Hindlimb muscle (tissue), 1 donor: ENCODE measurements around the gene TLR2. TPM values are rescaled to one million over a fixed set of nuclear protein-coding genes. Genes with fewer than 3 reads are reported as not detected.
A peak's percentile ranks its signal among the peaks of the same experiment; 100 is the strongest.
"Not testable (repeated sequence)": the region's sequence is repeated elsewhere in the genome, so short reads cannot be mapped to it uniquely, and the experiment has no call there.

ENCODE experiments used
- DNase-seq: peaks from one replicate; pipeline ENCODE4 v3.0.0-alpha.2; 2013
- polyA plus RNA-seq: library from polyadenylated mRNA; unstranded; fragments of 120-200 nt; gene quantifications from one replicate; pipeline ENCODE4 v1.2.1, GENCODE V29; 2013; ENCODE audit not compliant: insufficient read length

The TLR2 gene
- polyA plus RNA-seq, 1 donor, result 4.6 TPM

- no peak for DNase-seq
Observed at GRCh38 chr4:153661215-153661822, 22.8 kb upstream of the TLR2 start.

DNA sequence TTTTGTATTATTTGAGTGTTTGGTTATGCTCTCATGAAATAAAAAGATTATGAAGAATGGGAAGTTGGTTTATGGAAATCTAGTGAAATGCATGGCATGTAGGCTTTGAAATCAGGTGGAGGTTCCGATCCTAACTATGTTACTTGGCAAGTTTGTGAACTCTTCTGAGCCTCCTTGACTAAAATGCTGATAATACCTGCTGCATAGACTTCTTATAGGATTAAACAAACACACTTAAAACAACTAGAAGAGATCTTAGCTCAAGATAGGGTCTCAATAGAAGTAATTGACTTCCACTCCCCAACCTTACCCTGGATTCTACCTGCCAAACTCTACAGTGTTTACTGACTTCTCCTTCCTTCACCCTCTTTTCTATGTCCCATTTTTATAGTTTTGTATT is 22.2 kb upstream of the TLR2 start:
- DNase-seq, result no peak

DNA sequence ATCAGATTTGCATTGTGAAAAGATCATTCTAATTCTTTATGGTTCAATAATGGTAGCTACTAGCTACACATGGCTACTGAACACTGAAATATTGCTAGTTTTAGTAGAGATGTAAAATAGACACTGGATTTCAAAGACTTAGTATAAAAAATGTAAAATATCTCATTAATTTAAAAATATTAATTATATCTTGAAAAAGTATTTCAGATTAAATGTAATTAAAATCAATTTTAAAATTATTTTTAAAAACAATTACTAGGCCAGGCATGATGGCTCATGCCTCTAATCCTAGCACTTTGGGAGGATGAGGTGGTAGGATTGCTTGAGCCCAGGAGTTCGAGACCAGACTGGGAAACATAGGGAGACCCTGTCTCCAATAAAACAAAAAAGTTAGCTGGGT is 20.4 kb upstream of the TLR2 start:
- DNase-seq, result no peak

DNA sequence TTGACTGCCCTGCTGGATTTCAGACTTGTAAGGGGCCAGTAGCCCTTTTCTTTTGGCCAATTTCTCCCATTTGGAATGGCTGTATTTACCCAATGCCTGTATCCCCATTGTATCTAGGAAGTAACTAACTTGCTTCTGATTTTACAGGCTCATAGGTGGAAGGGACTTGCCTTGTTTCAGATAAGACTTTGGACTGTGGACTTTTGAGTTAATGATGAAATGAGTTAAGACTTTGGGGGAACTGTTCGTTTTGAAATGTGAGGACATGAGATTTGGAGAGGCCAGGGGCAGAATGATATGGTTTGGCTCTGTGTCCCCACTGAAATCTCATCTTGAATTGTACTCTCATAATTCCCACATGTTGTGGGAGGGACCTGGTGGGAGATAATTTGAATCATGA is 17.6 kb upstream of the TLR2 start:
- not testable (repeated sequence) for DNase-seq

DNA sequence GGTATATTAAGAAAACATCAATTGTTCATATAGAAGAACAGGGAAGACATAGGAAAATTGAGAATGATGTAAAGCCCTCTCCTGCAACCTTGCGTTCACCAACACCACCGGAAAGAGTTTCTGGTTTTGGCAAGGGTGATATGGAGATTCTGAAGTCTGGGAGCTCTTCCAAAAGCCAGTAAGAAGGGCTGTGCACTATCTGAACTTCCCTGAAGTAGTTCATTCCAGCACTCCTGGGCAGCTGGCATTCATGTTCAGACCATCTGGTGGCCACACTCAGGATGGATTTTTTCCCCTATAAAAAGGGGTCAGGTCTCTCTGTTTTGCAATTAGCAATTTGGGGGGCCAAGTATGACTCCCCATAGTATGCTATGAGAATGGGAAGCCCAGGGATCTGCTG is 15.4 kb upstream of the TLR2 start:
- no peak for DNase-seq

DNA sequence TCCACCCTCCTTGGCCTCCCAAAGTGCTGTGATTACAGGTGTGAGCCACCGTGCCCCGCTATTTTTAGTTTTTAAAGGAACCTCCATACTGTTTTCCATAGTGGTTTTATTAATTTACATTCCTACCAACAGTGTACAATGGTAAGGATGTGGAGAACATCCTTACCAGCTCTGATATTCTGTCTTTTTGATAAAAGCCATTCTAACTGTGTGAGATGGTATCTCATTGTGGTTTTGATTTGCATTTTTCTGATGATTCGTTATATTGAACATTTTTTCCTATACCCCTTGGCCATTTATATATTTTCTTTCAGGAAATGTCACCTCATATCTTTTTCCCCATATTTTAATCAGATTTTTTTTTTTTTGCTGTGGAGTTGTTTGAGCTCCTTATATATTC is 14.2 kb upstream of the TLR2 start:
- DNase-seq, result no peak

GRCh38 chr4:153676486-153676885 is 7.6 kb upstream of the TLR2 start:
- no peak for DNase-seq

- no peak for DNase-seq
Observed at GRCh38 chr4:153676984-153677383, 7.1 kb upstream of the TLR2 start.

GRCh38 chr4:153679486-153679885 is 4.6 kb upstream of the TLR2 start:
- no peak for DNase-seq

- DNase-seq, result no peak
Observed at GRCh38 chr4:153683763-153684181, 308 bp upstream of the TLR2 start.

DNA sequence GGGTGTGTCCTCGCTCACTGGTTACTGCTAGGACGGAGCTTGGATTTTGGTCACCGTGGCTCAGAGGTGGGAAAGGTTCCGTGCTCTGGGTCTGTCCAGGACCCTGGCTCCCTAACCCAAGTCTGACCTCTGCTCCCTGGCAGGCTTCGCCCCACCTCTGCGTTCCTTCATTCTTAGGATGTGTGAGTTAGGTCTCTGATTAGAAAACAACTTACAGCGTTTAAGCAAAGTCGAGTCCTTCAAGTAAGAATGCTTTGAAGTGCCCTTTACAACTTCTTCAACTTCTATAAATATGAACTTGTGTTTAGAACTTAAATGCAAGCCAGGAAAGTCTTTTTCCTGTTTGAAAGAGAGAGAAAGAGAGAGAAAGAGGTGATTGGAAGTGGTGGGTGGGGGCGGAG is 891 bp downstream of the TLR2 start:
- no peak for DNase-seq

- DNase-seq, result no peak
Observed at GRCh38 chr4:153704522-153704921, 20.4 kb downstream of the TLR2 start.

DNA sequence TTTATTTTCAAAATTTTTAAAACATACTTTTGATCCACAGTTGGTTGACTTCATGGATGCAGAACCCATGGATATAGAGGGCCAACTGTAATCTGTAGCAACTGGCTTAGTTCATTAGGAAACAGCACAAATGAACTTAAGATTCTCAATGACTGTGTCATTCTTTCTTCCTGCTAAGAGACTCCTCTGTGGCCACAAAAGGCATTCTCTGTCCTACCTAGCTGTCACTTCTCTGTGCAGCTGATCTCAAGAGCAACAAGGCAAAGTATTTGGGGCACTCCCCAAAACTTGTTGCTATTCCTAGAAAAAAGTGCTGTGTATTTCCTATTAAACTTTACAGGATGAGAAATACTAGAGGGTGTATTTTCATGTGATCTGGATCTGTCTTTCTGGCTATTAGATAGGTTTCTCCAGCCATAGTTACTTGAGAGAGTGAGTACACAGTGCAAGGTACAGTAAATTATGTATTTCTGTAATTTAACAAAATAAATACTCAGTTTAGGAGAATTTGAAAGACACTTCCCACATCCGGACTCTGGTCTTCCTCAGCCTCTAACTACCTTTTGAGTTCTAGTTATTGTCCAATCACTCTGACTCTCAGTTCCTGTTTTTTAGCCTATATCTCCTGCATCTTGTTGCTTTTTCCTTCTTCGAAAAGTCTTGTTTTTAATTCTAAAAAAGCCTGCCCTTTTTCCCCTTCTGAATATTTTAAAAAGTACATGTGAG is 21.8 kb downstream of the TLR2 start:
- DNase-seq, result no peak

GRCh38 chr4:153706519-153706918 is 22.4 kb downstream of the TLR2 start:
- DNase-seq, result no peak

DNA sequence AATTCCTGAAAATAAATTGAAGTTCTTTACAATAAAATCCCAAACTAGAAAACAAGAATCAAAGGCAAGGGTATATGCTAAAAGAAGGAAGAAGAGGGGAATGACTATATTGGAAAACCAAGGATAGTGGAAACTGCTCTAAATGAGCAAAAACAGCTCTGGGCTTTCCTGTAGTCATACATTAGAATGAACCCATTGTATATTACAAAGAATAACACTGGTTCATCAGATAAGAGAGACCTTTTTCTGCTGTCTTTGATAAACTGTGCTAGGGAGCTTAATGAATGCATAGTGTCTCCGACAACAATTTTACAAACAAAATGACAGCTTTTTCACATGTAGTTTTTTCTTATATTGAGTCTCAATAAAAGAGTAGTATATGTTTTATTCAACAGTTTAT is 26.6 kb downstream of the TLR2 start:
- DNase-seq, result no peak

- DNase-seq, result no peak
Observed at GRCh38 chr4:153713866-153714646, 30.0 kb downstream of the TLR2 start.

DNA sequence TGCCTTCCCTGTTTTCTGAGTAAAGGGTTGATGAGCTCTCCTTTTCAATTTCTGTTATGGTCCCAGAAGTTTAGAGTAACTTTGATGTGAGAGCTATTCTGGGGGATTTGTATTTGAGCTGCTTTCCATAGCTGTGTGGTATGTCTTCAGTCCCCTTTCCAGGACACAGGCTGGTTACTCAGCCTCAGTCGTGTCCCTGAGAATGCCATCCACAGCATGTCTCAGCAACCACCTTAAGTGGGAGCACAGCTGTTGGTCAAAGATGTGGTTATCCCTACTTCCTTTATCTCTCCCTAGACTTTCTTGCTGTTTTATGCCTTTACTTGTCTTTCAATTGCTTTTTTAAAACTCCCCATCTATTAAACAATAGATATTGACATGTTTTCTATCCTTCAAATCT is 38.0 kb downstream of the TLR2 start:
- DNase-seq, result no peak

GRCh38 chr4:153724606-153725005 is 40.5 kb downstream of the TLR2 start:
- no peak for DNase-seq

DNA sequence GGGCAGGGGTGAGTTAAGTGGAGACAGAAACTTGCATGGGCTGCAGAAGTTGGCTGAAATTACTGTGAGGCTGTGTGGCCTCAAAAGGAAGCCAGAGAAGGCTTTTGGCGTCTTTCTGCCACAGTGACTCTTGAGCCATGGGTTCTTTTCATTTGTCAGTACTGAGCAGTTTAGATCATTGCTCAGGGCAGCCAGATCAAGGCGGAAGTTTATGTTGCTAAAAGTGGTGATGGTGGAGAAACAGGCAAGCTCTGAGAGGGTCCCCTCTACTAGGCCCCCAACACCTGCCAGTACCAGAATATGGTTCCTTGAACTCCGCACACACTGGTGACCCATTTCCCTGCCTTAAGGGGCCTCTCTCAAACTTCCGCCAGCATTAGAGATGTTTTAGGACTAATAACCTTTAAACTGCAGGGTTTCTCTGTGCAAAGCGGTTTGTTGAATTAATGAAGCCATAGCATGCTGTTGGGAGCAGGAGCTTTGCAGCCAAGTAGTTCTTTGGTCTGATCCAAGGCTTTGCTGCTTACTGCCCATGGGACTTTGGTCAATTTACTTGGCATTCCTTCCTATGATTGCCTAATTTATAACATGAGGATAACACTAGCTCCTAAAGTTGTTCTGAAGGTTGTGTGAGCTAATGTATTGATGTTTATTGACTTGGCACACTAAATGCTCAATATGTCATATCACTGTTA is 41.2 kb downstream of the TLR2 start:
- peak; percentile 42 for DNase-seq

GRCh38 chr4:153725831-153726154 is 41.7 kb downstream of the TLR2 start:
- no peak for DNase-seq

GRCh38 chr4:153728151-153728550 is 44.1 kb downstream of the TLR2 start:
- DNase-seq, result no peak

DNA sequence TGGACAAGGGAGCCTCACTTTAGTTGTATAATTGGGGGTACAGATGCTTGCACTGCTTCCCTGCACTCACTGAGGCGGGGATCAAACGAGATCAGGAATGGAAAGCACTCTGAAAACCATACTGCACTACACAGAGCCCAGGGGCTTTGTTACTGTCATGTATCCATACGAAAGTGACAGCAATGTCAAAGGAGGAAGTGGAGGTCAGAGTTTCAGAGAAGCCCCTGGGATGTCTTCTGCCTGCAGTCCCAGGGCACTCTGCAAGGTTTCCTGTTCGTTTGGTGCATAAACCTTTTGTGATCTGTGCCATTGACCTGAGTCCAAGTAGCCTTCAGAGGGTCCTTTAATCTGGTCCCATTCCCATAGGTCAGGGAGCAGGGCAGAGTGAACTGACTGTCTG is 44.6 kb downstream of the TLR2 start:
- DNase-seq, result no peak

- no peak for DNase-seq
Observed at GRCh38 chr4:153729895-153730294, 45.8 kb downstream of the TLR2 start.
